ENCODE data around the gene PNPLA3. TPM values are rescaled to one million over a fixed set of nuclear protein-coding genes. Genes with fewer than 3 reads are reported as not detected.

PNPLA3 gene
- total and polyA plus RNA-seq, 8 donors, result 0.34 to 2.4 (median 0.50) TPM

DNA sequence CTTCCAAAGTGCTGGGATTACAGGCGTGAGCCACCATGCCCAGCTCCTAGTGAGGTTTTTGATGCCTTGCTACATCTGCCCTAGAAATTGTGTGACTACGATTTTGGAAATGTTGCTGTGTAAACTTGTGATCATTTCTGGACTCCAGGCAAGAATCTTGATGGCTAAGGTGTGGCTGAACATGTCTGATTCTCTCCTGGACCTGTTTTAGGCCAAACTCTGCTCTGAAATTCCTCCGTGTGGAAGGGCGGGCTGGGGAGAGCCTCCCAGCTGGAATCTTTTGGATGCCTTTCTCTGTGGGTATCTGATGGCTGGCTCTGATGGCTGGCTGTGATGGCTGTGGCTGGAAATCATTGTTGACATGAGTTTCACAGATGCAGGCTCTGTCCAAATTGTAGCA, 8.2 kb downstream of the PNPLA3 start:
- no peak for ATAC-seq
- intact Hi-C loops (cut with DNase I), result no loop called here

DNA sequence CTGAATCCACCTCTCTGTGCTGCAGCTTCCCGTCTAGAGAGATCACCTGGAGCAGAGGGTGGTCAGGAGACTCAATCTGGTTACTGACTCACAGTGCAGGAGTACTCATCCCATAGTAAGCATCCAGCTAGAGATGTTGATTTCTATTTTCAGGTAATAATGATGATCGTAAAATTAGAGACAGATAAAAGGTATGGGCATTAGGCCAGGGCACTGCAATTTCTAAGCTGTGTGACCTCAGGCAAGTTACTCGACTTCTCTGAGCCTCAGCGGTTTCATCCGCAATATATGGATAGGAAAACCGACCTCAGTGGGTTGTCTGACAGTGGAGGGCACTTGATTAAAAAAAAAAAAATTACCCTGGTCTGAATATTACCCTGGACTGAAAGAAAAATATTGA, 17.8 kb downstream of the PNPLA3 start:
- Histone ChIP-seq H3K27me3 (peaks cover 0 to 15% of the 10 kb centered on the region in 2 donors), H3K36me3 (no peaks in the 10 kb centered on the region), H3K4me1 (no peaks in the 10 kb centered on the region), H3K27ac (no peak overlapping the region), H3K4me3 (no peak overlapping the region), H3K9me3 (no peaks in the 10 kb centered on the region)
- intact Hi-C loops (cut with DNase I), result no loop called here
- DNase-seq (no peak), ATAC-seq (no peak)
- TF ChIP-seq, protein P1, sequence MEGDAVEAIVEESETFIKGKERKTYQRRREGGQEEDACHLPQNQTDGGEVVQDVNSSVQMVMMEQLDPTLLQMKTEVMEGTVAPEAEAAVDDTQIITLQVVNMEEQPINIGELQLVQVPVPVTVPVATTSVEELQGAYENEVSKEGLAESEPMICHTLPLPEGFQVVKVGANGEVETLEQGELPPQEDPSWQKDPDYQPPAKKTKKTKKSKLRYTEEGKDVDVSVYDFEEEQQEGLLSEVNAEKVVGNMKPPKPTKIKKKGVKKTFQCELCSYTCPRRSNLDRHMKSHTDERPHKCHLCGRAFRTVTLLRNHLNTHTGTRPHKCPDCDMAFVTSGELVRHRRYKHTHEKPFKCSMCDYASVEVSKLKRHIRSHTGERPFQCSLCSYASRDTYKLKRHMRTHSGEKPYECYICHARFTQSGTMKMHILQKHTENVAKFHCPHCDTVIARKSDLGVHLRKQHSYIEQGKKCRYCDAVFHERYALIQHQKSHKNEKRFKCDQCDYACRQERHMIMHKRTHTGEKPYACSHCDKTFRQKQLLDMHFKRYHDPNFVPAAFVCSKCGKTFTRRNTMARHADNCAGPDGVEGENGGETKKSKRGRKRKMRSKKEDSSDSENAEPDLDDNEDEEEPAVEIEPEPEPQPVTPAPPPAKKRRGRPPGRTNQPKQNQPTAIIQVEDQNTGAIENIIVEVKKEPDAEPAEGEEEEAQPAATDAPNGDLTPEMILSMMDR (IDR thresholded peaks at IDR 0.05), result no peak

More for the DNA sequence above, 8.2 kb downstream of the PNPLA3 start:
- Histone ChIP-seq H3K36me3 (no peaks in the 10 kb centered on the region), H3K27me3 (no peaks in the 10 kb centered on the region), H3K4me3 (no peak overlapping the region), H3K27ac (no peak overlapping the region), H3K9me3 (no peaks in the 10 kb centered on the region), H3K4me1 (no peaks in the 10 kb centered on the region)
- DNase-seq, result no peak
- TF ChIP-seq, protein P1 (IDR thresholded peaks at IDR 0.05), result no peak

DNA sequence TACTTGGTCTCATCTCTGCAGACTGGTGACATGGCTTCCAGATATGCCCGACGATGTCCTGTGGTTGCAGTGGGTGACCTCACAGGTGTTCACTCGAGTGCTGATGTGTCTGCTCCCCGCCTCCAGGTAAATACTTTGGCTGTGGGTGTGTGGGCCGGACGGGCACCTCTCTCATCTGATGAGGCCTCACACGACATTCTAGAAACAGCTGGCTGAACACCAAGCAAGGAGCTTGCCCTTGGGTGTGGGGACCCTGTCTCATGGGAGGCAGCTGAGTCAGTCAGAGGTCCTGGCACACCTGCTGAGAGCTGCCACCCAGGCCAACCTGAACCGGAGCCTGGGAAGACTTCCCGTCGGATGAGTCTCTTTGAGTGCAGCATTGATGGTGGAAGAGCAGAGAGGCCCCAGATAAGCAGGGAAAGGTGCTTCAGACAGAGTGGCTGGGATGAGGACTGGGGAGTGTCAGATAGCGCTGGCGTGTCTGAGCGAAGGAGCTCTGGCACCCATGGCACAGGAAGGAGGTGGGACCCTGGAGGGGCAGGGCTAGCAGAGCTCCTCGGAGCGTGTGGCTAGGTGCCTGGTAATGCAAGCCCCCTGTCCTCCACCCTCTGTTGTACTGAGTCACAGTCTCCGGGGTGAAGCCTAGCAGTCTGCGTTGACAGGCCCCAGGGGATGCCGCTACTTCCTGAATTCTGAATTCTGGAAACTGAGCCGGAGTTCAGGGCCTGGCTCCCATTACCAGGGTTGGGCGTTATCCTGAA, 21.2 kb downstream of the PNPLA3 start:
- intact Hi-C loops (cut with DNase I), result no loop called here
- Histone ChIP-seq H3K27ac (no peak overlapping the region), H3K4me3 (no peak overlapping the region), H3K27me3 (peaks cover 0 to 15% of the 10 kb centered on the region in 2 donors), H3K36me3 (no peaks in the 10 kb centered on the region), H3K4me1 (no peaks in the 10 kb centered on the region), H3K9me3 (no peaks in the 10 kb centered on the region)
- TF ChIP-seq, protein P1 (IDR thresholded peaks at IDR 0.05), result no peak
- no peak for DNase-seq
- no peak for ATAC-seq

DNA sequence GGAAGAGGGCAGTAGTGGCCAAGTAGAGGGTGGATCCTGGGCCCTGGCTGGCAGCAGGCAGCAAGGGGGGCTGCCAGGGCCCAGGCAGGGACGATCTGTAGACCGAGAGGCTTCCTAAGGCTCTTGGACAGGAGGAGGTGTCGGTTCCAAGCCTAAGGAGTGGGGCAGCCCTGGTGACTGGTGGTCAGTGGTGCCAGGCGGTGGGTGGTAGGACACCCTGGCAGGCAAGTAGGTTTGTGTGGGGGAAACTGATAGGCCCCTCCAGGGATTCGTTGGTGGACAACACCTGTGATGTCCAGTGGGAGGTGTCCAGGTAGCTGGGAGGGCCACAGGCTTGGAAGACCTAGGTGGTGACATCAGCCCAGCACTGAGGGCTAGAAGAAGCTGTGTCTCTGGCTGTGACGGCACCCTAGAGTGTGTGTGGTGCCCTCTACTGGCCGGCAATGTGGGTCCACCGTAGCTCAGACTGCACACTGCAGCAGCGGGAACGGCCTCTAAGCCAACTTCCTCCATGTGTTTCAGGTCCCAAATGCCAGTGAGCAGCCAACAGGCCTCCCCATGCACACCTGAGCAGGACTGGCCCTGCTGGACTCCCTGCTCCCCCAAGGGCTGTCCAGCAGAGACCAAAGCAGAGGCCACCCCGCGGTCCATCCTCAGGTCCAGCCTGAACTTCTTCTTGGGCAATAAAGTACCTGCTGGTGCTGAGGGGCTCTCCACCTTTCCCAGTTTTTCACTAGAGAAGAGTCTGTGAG, 22.2 kb downstream of the PNPLA3 start:
- intact Hi-C loops (cut with DNase I), result no loop called here
- TF ChIP-seq, protein P1 (IDR thresholded peaks at IDR 0.05), result peak; percentile 36 to 70
- Histone ChIP-seq H3K36me3 (no peaks in the 10 kb centered on the region), H3K27me3 (peaks cover 0 to 15% of the 10 kb centered on the region in 2 donors), H3K4me3 (no peak overlapping the region), H3K4me1 (no peaks in the 10 kb centered on the region), H3K27ac (no peak overlapping the region), H3K9me3 (no peaks in the 10 kb centered on the region)
- DNase-seq (peak in 2 of 4 donors; percentile 57), ATAC-seq (peak; percentile 96)

DNA sequence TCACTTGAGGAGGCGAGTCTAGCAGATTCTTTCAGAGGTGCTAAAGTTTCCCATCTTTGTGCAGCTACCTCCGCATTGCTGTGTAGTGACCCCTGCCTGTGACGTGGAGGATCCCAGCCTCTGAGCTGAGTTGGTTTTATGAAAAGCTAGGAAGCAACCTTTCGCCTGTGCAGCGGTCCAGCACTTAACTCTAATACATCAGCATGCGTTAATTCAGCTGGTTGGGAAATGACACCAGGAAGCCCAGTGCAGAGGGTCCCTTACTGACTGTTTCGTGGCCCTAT, 22.7 kb downstream of the PNPLA3 start:
- intact Hi-C loops (cut with DNase I), result no loop called here
- Histone ChIP-seq H3K4me3 (no peak overlapping the region), H3K27me3 (peaks cover 0 to 15% of the 10 kb centered on the region in 2 donors), H3K9me3 (no peaks in the 10 kb centered on the region), H3K4me1 (no peaks in the 10 kb centered on the region), H3K36me3 (no peaks in the 10 kb centered on the region), H3K27ac (no peak overlapping the region)
- ATAC-seq (no peak), DNase-seq (no peak)
- TF ChIP-seq, protein P1 (IDR thresholded peaks at IDR 0.05), result no peak
